ENCODE data around the gene HECTD2. TPM values are rescaled to one million over a fixed set of nuclear protein-coding genes. Genes with fewer than 3 reads are reported as not detected.
A peak's percentile ranks its signal among the peaks of the same experiment; 100 is the strongest.

HECTD2 gene
- total and polyA plus RNA-seq, 9 of the 15 experiments (the other 6 are each of a cell fraction or from before 2014, with no cell fraction given): 1.3 to 5.9 (median 3.9) TPM

DNA sequence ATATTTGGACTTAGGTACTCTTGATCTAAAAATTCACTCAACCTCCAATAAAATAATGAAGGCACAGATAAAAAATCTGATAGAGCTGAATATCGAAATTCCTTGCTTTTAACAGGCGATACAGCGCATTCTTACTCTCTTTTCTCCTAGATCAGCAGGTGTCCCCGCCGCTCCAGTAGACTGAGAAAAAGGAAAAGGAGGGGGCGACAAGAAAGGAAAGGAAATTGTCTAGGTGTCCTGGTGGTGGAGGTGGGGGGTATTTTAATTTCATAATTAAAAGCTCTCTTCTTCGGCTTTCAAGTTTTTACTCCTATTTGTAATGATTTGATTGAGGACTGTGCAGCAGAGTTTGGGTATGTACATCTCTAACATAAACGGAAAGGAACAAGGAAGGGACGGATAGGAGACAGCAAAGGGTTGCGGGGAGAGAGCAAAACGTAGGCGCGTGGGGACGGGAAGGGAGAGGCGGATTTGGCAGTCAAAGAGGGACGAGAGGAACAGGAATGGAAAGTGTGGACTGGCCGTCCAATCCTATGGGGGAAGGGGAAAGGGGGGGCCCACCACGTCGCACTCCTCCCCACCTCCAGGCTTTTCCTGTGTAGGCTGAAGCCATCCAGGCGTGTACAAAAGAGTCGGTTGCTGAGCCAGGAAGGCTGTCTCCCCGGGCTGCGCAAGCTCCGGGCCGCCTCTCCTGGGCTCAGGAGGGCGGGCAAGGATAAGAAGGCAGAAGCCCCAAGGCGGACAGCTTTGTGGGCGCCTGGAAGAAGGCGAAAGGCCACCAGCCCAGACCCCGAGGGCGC lies 875 bp upstream of the HECTD2 start (continued):
- TF ChIP-seq, protein P1, sequence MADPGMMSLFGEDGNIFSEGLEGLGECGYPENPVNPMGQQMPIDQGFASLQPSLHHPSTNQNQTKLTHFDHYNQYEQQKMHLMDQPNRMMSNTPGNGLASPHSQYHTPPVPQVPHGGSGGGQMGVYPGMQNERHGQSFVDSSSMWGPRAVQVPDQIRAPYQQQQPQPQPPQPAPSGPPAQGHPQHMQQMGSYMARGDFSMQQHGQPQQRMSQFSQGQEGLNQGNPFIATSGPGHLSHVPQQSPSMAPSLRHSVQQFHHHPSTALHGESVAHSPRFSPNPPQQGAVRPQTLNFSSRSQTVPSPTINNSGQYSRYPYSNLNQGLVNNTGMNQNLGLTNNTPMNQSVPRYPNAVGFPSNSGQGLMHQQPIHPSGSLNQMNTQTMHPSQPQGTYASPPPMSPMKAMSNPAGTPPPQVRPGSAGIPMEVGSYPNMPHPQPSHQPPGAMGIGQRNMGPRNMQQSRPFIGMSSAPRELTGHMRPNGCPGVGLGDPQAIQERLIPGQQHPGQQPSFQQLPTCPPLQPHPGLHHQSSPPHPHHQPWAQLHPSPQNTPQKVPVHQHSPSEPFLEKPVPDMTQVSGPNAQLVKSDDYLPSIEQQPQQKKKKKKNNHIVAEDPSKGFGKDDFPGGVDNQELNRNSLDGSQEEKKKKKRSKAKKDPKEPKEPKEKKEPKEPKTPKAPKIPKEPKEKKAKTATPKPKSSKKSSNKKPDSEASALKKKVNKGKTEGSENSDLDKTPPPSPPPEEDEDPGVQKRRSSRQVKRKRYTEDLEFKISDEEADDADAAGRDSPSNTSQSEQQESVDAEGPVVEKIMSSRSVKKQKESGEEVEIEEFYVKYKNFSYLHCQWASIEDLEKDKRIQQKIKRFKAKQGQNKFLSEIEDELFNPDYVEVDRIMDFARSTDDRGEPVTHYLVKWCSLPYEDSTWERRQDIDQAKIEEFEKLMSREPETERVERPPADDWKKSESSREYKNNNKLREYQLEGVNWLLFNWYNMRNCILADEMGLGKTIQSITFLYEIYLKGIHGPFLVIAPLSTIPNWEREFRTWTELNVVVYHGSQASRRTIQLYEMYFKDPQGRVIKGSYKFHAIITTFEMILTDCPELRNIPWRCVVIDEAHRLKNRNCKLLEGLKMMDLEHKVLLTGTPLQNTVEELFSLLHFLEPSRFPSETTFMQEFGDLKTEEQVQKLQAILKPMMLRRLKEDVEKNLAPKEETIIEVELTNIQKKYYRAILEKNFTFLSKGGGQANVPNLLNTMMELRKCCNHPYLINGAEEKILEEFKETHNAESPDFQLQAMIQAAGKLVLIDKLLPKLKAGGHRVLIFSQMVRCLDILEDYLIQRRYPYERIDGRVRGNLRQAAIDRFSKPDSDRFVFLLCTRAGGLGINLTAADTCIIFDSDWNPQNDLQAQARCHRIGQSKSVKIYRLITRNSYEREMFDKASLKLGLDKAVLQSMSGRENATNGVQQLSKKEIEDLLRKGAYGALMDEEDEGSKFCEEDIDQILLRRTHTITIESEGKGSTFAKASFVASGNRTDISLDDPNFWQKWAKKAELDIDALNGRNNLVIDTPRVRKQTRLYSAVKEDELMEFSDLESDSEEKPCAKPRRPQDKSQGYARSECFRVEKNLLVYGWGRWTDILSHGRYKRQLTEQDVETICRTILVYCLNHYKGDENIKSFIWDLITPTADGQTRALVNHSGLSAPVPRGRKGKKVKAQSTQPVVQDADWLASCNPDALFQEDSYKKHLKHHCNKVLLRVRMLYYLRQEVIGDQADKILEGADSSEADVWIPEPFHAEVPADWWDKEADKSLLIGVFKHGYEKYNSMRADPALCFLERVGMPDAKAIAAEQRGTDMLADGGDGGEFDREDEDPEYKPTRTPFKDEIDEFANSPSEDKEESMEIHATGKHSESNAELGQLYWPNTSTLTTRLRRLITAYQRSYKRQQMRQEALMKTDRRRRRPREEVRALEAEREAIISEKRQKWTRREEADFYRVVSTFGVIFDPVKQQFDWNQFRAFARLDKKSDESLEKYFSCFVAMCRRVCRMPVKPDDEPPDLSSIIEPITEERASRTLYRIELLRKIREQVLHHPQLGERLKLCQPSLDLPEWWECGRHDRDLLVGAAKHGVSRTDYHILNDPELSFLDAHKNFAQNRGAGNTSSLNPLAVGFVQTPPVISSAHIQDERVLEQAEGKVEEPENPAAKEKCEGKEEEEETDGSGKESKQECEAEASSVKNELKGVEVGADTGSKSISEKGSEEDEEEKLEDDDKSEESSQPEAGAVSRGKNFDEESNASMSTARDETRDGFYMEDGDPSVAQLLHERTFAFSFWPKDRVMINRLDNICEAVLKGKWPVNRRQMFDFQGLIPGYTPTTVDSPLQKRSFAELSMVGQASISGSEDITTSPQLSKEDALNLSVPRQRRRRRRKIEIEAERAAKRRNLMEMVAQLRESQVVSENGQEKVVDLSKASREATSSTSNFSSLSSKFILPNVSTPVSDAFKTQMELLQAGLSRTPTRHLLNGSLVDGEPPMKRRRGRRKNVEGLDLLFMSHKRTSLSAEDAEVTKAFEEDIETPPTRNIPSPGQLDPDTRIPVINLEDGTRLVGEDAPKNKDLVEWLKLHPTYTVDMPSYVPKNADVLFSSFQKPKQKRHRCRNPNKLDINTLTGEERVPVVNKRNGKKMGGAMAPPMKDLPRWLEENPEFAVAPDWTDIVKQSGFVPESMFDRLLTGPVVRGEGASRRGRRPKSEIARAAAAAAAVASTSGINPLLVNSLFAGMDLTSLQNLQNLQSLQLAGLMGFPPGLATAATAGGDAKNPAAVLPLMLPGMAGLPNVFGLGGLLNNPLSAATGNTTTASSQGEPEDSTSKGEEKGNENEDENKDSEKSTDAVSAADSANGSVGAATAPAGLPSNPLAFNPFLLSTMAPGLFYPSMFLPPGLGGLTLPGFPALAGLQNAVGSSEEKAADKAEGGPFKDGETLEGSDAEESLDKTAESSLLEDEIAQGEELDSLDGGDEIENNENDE (IDR thresholded peaks at IDR 0.05; ENCODE audit: low read depth, low read length): no peak
- TF ChIP-seq, protein P2, sequence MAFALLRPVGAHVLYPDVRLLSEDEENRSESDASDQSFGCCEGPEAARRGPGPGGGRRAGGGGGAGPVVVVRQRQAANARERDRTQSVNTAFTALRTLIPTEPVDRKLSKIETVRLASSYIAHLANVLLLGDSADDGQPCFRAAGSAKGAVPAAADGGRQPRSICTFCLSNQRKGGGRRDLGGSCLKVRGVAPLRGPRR (CRISPR knock-in tag; IDR thresholded peaks at IDR 0.05): no peak
- TF ChIP-seq ZNF184 (CRISPR knock-in tag; IDR thresholded peaks at IDR 0.05) (no peak), NRF1 (conservative IDR thresholded peaks at IDR 0.05 in 1 of 2, IDR thresholded peaks at IDR 0.05 in 1 of 2) (peak; percentile 80 to 83)
- TF ChIP-seq, protein P3, sequence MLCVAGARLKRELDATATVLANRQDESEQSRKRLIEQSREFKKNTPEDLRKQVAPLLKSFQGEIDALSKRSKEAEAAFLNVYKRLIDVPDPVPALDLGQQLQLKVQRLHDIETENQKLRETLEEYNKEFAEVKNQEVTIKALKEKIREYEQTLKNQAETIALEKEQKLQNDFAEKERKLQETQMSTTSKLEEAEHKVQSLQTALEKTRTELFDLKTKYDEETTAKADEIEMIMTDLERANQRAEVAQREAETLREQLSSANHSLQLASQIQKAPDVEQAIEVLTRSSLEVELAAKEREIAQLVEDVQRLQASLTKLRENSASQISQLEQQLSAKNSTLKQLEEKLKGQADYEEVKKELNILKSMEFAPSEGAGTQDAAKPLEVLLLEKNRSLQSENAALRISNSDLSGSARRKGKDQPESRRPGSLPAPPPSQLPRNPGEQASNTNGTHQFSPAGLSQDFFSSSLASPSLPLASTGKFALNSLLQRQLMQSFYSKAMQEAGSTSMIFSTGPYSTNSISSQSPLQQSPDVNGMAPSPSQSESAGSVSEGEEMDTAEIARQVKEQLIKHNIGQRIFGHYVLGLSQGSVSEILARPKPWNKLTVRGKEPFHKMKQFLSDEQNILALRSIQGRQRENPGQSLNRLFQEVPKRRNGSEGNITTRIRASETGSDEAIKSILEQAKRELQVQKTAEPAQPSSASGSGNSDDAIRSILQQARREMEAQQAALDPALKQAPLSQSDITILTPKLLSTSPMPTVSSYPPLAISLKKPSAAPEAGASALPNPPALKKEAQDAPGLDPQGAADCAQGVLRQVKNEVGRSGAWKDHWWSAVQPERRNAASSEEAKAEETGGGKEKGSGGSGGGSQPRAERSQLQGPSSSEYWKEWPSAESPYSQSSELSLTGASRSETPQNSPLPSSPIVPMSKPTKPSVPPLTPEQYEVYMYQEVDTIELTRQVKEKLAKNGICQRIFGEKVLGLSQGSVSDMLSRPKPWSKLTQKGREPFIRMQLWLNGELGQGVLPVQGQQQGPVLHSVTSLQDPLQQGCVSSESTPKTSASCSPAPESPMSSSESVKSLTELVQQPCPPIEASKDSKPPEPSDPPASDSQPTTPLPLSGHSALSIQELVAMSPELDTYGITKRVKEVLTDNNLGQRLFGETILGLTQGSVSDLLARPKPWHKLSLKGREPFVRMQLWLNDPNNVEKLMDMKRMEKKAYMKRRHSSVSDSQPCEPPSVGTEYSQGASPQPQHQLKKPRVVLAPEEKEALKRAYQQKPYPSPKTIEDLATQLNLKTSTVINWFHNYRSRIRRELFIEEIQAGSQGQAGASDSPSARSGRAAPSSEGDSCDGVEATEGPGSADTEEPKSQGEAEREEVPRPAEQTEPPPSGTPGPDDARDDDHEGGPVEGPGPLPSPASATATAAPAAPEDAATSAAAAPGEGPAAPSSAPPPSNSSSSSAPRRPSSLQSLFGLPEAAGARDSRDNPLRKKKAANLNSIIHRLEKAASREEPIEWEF (CRISPR knock-in tag; IDR thresholded peaks at IDR 0.05): no peak
- TF ChIP-seq, protein P4, sequence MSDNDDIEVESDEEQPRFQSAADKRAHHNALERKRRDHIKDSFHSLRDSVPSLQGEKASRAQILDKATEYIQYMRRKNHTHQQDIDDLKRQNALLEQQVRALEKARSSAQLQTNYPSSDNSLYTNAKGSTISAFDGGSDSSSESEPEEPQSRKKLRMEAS (CRISPR knock-in tag; IDR thresholded peaks at IDR 0.05): no peak
- TF ChIP-seq, protein P5, sequence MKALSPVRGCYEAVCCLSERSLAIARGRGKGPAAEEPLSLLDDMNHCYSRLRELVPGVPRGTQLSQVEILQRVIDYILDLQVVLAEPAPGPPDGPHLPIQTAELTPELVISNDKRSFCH (CRISPR knock-in tag; IDR thresholded peaks at IDR 0.05): no peak
- TF ChIP-seq, protein P5 (tag; IDR thresholded peaks at IDR 0.05): no peak

All from K562 (cell line).